ENCODE results near the gene CLN5.

- TF ChIP-seq CTCF (IDR thresholded peaks at IDR 0.05) (no peak), POLR2A (IDR thresholded peaks at IDR 0.05) (no peak)
These were observed 37.6 kb downstream of the CLN5 start for GRCh38 chr13:77029436-77029835.

Data from vagina (tissue), 2 donors.